Sigmoid colon (tissue), 7 donors: ENCODE data around the gene PRLH. TPM values are rescaled to one million over a fixed set of nuclear protein-coding genes. Genes with fewer than 3 reads are reported as not detected.

Experiments used
- DNase-seq: peaks from one replicate; pipeline ENCODE4 v3.0.0-alpha.2; 2019
- H3K27ac ChIP-seq, 4 donors: fragments of 200-600 bp; sonication (generic); one replicate each; pipeline ENCODE4 v1.5.1; 2016 to 2019; ENCODE audit warnings: mild to moderate bottlenecking in 1 of 4
- H3K27me3 ChIP-seq, 3 donors: fragments of 200-600 bp; sonication (generic); one replicate each; pipeline ENCODE4 v1.5.1; 2019; ENCODE audit warnings: mild to moderate bottlenecking in 1 of 3
- H3K36me3 ChIP-seq, 4 donors: fragments of 200-600 bp; sonication (generic); one replicate each; pipeline ENCODE4 v1.5.1; 2016 to 2019
- H3K4me1 ChIP-seq, 4 donors: fragments of 200-600 bp; sonication (generic); one replicate each; pipeline ENCODE4 v1.5.1; 2017 to 2019
- H3K4me3 ChIP-seq, 4 donors: fragments of 200-600 bp; sonication (generic); one replicate each; pipeline ENCODE4 v1.5.1; 2017 to 2019; ENCODE audit warnings: mild to moderate bottlenecking in 2 of 4, moderate library complexity in 1 of 4
- H3K9me3 ChIP-seq, 4 donors: fragments of 200-600 bp in 3 of 4; sonication (generic) in 3 of 4; one replicate each; pipeline versions ENCODE4 v1.5.1 to v1.6.1; 2013 to 2019
- EP300 ChIP-seq, 4 donors: sonication (generic); formaldehyde crosslinking; IDR thresholded peaks; one replicate each; pipeline ENCODE4 v1.6.1; 2017; ENCODE audit warnings: antibody characterized with exemption in 4 of 4
- POLR2A ChIP-seq, 2 donors: fragments of 450-650 bp; IDR thresholded peaks; one replicate each; pipeline ENCODE4 v1.6.1; 2016; ENCODE audit warnings: antibody characterized with exemption in 2 of 2, mild to moderate bottlenecking in 2 of 2, moderate library complexity in 2 of 2
- POLR2AphosphoS5 ChIP-seq, 4 donors: sonication (generic); formaldehyde crosslinking; IDR thresholded peaks; one replicate each; pipeline ENCODE4 v1.6.1; 2017; ENCODE audit warnings: antibody characterized with exemption in 4 of 4
- WGBS, 2 donors: extraction: QIAGEN DNeasy Blood & Tissue Kit; methylation state at CpG; one replicate each; pipeline ENCODE4 v1.1.7; 2013; 5-methylcytosine and 5-hydroxymethylcytosine counted together
- intact Hi-C: fragments of 100-400 bp; cut with DNase I; formaldehyde crosslinking; loops from one replicate; pipeline ENCODE4 v1.15.1; 2023
- polyA plus RNA-seq, 3 donors: library from polyadenylated mRNA; stranded (reverse); fragments of 200-250 nt; gene quantifications; one replicate each; pipeline ENCODE4 v1.2.3, GENCODE V29; 2013
- total RNA-seq, 4 donors: library from RNA; depleted of rRNA; stranded (reverse); fragments of >200 nt; gene quantifications; one replicate each; pipeline ENCODE4 v1.1.0, GENCODE V29; 2016
- TF ChIP-seq, protein P1 (sequence below), 4 experiments: fragments of 450-650 bp in 3 of 4; fragments of 200-600 bp in 1 of 4; IDR thresholded peaks; one replicate each; pipeline ENCODE4 v1.5.1; 2016 to 2019; ENCODE audit warnings: antibody characterized with exemption in 4 of 4, mild to moderate bottlenecking in 3 of 4, moderate library complexity in 2 of 4
- donor health status: healthy with polysubstance abuse.
- donor health status: Bipolar disorder and iron deficiency.
- donor health status: healthy.

Gene PRLH
- total and polyA plus RNA-seq, 7 donors = not detected

DNA sequence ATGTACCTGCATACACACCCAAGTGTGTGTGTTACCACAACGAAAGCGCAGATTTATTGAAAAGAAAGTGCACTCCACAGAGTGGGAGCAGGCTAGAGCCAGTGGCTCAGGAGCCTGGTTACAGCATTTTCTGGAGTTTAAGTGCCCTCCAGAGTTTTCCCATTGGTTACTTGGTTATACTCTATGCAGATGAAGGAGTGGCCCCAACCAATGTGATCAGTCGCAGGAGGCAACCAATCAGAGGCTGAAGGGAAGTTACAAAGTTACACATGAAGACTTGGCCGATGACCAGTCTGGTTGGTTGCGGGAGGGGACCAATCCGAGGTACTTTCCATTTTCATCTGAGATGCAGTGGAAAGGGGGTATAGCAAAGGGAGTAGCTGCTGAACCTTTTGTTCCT, 13.5 kb upstream of the PRLH start:
- intact Hi-C loops = no loop called here
- H3K9me3 ChIP-seq = peaks cover 0 to 7% (median 1%) of the 10 kb centered on the region in 4 donors

DNA sequence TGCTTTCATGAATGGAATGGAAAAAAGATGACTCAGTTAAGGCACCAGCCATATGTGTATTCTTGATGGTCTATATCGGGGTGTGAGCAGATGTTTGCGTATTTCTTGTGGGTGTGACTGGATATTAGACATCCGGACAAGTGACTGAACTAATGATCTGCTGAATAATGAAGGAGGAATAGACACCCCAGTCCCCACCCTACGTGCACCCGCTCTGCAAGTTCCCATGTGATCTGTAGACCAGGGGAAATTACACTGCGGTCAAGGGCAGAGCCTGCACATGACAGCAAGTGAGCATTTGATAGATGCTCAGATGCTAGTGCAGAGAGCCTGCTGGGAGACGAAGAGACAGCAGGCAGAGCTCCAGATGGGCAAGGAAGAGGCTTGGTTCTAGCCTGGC, 12.4 kb upstream of the PRLH start:
- H3K4me3 ChIP-seq = no peak overlapping the region
- 82 to 91% methylated on average over 7 of the region's 7 CpGs for WGBS, 2 donors
- no peaks in the 10 kb centered on the region for H3K36me3 ChIP-seq
- no peak overlapping the region for H3K27ac ChIP-seq
- peaks cover 0 to 11% (median 7%) of the 10 kb centered on the region in 4 donors for H3K4me1 ChIP-seq
- intact Hi-C loops = no loop called here
- no peak for DNase-seq
- H3K9me3 ChIP-seq = peaks cover 0 to 7% (median 1%) of the 10 kb centered on the region in 4 donors
- no peaks in the 10 kb centered on the region for H3K27me3 ChIP-seq
- TF ChIP-seq, protein P1, sequence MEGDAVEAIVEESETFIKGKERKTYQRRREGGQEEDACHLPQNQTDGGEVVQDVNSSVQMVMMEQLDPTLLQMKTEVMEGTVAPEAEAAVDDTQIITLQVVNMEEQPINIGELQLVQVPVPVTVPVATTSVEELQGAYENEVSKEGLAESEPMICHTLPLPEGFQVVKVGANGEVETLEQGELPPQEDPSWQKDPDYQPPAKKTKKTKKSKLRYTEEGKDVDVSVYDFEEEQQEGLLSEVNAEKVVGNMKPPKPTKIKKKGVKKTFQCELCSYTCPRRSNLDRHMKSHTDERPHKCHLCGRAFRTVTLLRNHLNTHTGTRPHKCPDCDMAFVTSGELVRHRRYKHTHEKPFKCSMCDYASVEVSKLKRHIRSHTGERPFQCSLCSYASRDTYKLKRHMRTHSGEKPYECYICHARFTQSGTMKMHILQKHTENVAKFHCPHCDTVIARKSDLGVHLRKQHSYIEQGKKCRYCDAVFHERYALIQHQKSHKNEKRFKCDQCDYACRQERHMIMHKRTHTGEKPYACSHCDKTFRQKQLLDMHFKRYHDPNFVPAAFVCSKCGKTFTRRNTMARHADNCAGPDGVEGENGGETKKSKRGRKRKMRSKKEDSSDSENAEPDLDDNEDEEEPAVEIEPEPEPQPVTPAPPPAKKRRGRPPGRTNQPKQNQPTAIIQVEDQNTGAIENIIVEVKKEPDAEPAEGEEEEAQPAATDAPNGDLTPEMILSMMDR (IDR thresholded peaks at IDR 0.05) = no peak
- no peak for TF ChIP-seq EP300 (IDR thresholded peaks at IDR 0.05)
- no peak for TF ChIP-seq POLR2A (IDR thresholded peaks at IDR 0.05)
- TF ChIP-seq POLR2AphosphoS5 (IDR thresholded peaks at IDR 0.05) = no peak

More for the DNA sequence above, 13.5 kb upstream of the PRLH start:
- Histone ChIP-seq H3K27ac (no peak overlapping the region), H3K4me1 (peaks cover 0 to 5% (median 2%) of the 10 kb centered on the region in 4 donors), H3K4me3 (no peak overlapping the region), H3K36me3 (no peaks in the 10 kb centered on the region), H3K27me3 (no peaks in the 10 kb centered on the region)
- 83 to 97% methylated on average over 6 of the region's 6 CpGs for WGBS, 2 donors
- TF ChIP-seq POLR2AphosphoS5 (IDR thresholded peaks at IDR 0.05) (no peak), POLR2A (IDR thresholded peaks at IDR 0.05) (no peak), EP300 (IDR thresholded peaks at IDR 0.05) (no peak)
- TF ChIP-seq, protein P1 (IDR thresholded peaks at IDR 0.05) = no peak
- DNase-seq = no peak

DNA sequence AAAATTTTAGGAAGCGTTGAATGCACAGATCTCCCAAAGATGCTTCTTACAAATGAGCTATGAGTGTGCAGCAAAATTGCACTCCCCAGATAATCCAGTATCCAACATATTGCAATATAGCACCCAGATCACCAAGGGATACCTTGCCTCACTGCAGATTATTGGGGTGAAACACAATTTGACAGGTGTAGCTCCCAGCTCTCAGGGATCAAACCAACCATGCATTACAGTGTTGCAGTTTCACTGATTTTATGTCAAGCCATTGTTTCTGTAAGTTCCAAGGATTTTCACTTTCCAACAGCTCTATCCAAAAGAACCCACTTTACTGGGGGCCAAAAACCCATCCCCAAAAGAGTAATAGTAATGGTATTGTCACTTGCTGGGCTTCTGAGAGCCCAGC, 10.8 kb upstream of the PRLH start:
- no peaks in the 10 kb centered on the region for H3K27me3 ChIP-seq
- peaks cover 0 to 7% (median 1%) of the 10 kb centered on the region in 4 donors for H3K9me3 ChIP-seq
- intact Hi-C loops = no loop called here
- peaks cover 0 to 20% (median 15%) of the 10 kb centered on the region in 4 donors for H3K4me1 ChIP-seq
- no peak for DNase-seq
- TF ChIP-seq EP300 (IDR thresholded peaks at IDR 0.05) (no peak), POLR2A (IDR thresholded peaks at IDR 0.05) (no peak), POLR2AphosphoS5 (IDR thresholded peaks at IDR 0.05) (no peak)
- TF ChIP-seq, protein P1 (IDR thresholded peaks at IDR 0.05) = no peak
- 94 to 98% methylated on average over 1 of the region's 1 CpG for WGBS, 2 donors
- no peak overlapping the region for H3K4me3 ChIP-seq
- H3K27ac ChIP-seq = no peak overlapping the region
- H3K36me3 ChIP-seq = no peaks in the 10 kb centered on the region

DNA sequence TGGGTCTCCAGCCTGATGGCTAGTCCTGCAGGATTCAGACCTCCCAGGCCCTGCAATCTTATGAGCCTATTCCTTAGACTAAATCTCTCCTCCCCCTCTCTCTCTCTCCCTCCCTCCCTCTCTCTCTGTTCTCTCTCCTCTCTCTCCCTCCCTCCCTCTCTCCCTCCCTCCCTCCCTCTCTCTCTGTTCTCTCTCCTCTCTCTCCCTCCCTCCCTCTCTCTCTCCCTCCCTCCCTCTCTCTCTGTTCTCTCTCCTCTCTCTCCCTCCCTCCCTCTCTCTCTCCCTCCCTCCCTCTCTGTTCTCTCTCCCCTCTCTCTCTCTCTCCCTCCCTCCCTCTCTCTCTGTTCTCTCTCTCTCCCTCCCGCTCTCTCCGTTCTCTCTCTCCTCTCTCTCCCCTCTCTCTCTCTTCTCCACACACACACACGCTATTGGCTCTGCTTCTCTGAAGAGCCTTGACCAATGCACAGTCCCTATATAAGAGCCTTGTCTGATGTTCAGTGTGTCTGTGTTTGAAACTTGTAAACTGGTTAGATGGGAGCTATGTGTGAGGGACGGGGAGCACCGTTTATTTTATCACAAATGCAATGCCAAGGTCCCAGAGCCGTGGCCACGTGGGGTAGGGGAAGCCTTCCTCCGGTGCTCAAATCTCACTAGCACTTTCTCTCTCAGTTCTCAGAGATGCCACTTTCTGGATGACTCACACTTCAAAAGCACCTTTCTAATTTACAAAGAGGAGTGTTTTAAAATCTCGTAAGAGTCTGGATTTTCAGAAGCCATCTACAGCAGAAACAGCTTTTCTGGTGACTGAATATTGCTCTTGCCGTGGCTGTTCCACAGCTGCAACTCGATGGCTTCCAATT, 9.4 kb upstream of the PRLH start:
- Histone ChIP-seq H3K4me3 (no peak overlapping the region), H3K36me3 (no peaks in the 10 kb centered on the region), H3K27ac (peak overlapping the region; percentile 22 to 60 (median 52)), H3K9me3 (peaks cover 0 to 7% (median 1%) of the 10 kb centered on the region in 4 donors), H3K27me3 (no peaks in the 10 kb centered on the region), H3K4me1 (peaks cover 0 to 20% (median 15%) of the 10 kb centered on the region in 4 donors)
- no peak for DNase-seq
- intact Hi-C loops = no loop called here
- 58 to 76% methylated on average over 11 of the region's 11 CpGs for WGBS, 2 donors
- TF ChIP-seq, protein P1 (IDR thresholded peaks at IDR 0.05) = no peak
